Measurements from ENCODE around the gene FLT1. TPM values are rescaled to one million over a fixed set of nuclear protein-coding genes. Genes with fewer than 3 reads are reported as not detected.

FLT1 gene
- total RNA-seq, 1 donor from 2014 or later = 0.81 TPM

- peaks cover 9% of the 10 kb centered on the region for H3K27me3 Mint-ChIP-seq
- TF ChIP-seq, protein P1, sequence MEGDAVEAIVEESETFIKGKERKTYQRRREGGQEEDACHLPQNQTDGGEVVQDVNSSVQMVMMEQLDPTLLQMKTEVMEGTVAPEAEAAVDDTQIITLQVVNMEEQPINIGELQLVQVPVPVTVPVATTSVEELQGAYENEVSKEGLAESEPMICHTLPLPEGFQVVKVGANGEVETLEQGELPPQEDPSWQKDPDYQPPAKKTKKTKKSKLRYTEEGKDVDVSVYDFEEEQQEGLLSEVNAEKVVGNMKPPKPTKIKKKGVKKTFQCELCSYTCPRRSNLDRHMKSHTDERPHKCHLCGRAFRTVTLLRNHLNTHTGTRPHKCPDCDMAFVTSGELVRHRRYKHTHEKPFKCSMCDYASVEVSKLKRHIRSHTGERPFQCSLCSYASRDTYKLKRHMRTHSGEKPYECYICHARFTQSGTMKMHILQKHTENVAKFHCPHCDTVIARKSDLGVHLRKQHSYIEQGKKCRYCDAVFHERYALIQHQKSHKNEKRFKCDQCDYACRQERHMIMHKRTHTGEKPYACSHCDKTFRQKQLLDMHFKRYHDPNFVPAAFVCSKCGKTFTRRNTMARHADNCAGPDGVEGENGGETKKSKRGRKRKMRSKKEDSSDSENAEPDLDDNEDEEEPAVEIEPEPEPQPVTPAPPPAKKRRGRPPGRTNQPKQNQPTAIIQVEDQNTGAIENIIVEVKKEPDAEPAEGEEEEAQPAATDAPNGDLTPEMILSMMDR (IDR thresholded peaks at IDR 0.05; ENCODE audit: unreplicated experiment) = no peak
- H3K36me3 Mint-ChIP-seq (ENCODE audit: insufficient read depth) = no peaks in the 10 kb centered on the region
- DNase-seq (ENCODE audit: low spot score, unreplicated experiment) = no peak
- peaks cover 11% of the 10 kb centered on the region for H3K4me1 Mint-ChIP-seq (ENCODE audit: low read depth)
- H3K4me3 Mint-ChIP-seq (ENCODE audit: low read depth) = no peak overlapping the region
- no peak overlapping the region for H3K27ac Mint-ChIP-seq
- peaks cover 7% of the 10 kb centered on the region for H3K9me3 Mint-ChIP-seq (ENCODE audit: low read depth)
Observed at GRCh38 chr13:28475916-28476725, 18.8 kb downstream of the FLT1 start.

DNA sequence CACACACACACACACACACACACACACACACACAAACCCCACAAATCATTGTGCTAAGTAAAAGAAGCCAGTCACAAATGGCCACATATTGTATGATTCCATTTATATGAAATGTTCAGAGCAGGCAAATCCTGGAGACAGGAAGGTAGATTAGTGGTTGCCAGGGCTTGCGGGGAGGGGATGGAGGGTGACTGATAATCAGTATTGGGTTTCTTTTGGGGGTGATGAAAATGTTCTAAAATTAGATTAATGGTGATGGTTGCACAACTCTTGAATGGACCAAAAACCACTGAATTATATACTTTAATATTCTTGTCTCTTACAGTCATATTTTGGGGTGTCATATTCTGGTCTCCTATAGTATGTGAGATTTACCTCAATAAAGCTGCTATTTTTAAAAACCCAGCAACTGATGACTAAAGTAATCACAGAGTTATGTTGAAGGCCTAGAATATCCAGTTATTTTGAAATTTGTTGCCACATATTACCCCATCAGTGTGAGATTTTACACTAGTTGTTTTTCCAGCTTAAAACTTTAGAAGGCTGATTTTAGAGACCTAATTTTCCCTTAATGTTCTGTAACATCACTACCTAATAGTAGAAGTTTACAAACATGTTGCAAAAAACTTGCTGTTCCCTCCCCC, 20.3 kb downstream of the FLT1 start:
- Mint-ChIP-seq H3K4me1 (ENCODE audit: low read depth) (peaks cover 11% of the 10 kb centered on the region), H3K27me3 (peaks cover 6% of the 10 kb centered on the region), H3K36me3 (ENCODE audit: insufficient read depth) (no peaks in the 10 kb centered on the region), H3K4me3 (ENCODE audit: low read depth) (no peak overlapping the region), H3K9me3 (ENCODE audit: low read depth) (peaks cover 7% of the 10 kb centered on the region), H3K27ac (no peak overlapping the region)
- TF ChIP-seq, protein P1 (IDR thresholded peaks at IDR 0.05; ENCODE audit: unreplicated experiment) = no peak
- DNase-seq (ENCODE audit: low spot score, unreplicated experiment) = no peak

DNA sequence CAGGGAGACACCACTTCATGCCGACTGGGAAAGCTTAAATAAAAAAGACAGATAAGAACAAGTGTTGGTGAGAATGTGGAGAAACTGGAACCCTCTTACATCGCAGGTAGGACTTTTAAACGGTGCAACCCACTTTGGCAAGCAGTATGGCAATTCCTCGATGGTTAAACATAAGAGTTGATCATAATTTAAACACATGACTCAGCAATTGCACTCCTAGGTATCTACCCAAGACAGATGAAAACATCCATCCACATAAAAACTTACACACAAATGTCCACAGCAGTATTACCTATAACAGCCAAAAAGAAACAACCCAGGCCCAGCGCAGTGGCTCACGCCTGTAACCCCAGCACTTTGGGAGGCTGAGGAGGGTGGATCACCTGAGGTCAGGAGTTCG, 21.9 kb downstream of the FLT1 start:
- DNase-seq (ENCODE audit: low spot score, unreplicated experiment) = no peak
- Mint-ChIP-seq H3K4me1 (ENCODE audit: low read depth) (peaks cover 11% of the 10 kb centered on the region), H3K9me3 (ENCODE audit: low read depth) (peaks cover 7% of the 10 kb centered on the region), H3K36me3 (ENCODE audit: insufficient read depth) (no peaks in the 10 kb centered on the region), H3K27ac (no peak overlapping the region), H3K4me3 (ENCODE audit: low read depth) (no peak overlapping the region), H3K27me3 (peaks cover 6% of the 10 kb centered on the region)
- TF ChIP-seq, protein P1 (IDR thresholded peaks at IDR 0.05; ENCODE audit: unreplicated experiment) = no peak

- H3K4me3 Mint-ChIP-seq (ENCODE audit: low read depth) = no peak overlapping the region
- DNase-seq (ENCODE audit: low spot score, unreplicated experiment) = no peak
- no peaks in the 10 kb centered on the region for H3K36me3 Mint-ChIP-seq (ENCODE audit: insufficient read depth)
- H3K27me3 Mint-ChIP-seq = peaks cover 6% of the 10 kb centered on the region
- peaks cover 7% of the 10 kb centered on the region for H3K9me3 Mint-ChIP-seq (ENCODE audit: low read depth)
- no peak overlapping the region for H3K27ac Mint-ChIP-seq
- H3K4me1 Mint-ChIP-seq (ENCODE audit: low read depth) = peaks cover 2% of the 10 kb centered on the region
- TF ChIP-seq, protein P1 (IDR thresholded peaks at IDR 0.05; ENCODE audit: unreplicated experiment) = no peak
Observed at GRCh38 chr13:28471421-28471820, 23.5 kb downstream of the FLT1 start.

DNA sequence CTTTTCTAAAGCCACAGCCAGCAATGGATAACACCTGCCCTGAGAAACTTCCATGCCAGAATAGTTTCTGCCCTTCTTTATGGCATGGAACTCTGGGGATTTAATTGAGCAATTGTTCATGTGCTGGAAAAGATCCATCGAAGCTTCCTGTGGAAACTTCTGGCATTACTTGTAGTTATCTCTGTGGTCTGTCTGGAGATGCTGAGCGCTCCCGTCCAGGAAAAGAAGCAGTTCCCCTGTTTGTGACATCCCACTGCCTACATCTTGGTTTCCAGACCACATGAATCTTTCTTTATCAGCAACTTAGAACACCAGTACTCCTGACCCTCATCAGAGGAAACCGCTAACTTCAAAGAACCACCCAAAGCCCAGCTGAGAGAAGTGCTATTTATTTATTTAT, 24.6 kb downstream of the FLT1 start:
- Mint-ChIP-seq H3K9me3 (ENCODE audit: low read depth) (peaks cover 7% of the 10 kb centered on the region), H3K27me3 (peaks cover 6% of the 10 kb centered on the region), H3K36me3 (ENCODE audit: insufficient read depth) (no peaks in the 10 kb centered on the region), H3K4me1 (ENCODE audit: low read depth) (no peaks in the 10 kb centered on the region), H3K4me3 (ENCODE audit: low read depth) (no peak overlapping the region), H3K27ac (no peak overlapping the region)
- DNase-seq (ENCODE audit: low spot score, unreplicated experiment) = no peak
- TF ChIP-seq, protein P1 (IDR thresholded peaks at IDR 0.05; ENCODE audit: unreplicated experiment) = no peak

All from progenitor cell of endocrine pancreas (in vitro differentiated cells).